ENCODE measurements around the gene FITM1.

Gene FITM1

DNA sequence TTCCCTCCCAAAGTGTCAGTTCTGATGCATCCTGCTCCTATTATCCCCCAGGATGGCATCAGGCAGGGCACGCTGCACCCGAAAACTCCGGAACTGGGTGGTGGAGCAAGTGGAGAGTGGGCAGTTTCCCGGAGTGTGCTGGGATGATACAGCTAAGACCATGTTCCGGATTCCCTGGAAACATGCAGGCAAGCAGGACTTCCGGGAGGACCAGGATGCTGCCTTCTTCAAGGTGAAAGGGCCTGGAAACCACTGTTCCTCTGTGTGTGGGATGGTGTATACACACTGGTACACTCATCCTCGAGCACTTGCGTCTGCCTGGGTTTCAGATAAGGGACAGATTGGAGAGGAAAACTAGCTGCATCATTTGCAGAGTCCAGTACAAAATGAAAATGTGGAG, 31.6 kb downstream of the FITM1 start:
- DNase-seq: no peak

GRCh38 chr14:24164518-24164991, 34.1 kb downstream of the FITM1 start:
- no peak for DNase-seq

DNA sequence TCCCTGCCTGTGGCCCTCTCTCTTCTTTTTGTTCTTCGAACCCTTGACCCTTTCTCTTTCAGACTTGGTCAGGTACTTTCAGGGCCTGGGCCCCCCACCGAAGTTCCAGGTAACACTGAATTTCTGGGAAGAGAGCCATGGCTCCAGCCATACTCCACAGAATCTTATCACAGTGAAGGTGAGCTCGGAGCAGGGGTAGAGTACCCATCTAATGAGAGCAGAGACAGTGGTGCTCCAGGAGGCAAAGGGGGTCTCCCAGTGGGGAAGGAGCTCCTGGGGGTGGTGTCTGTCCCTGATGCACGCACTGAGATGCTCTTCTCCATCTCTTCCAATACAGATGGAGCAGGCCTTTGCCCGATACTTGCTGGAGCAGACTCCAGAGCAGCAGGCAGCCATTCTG, 35.3 kb downstream of the FITM1 start:
- no peak for DNase-seq

GRCh38 chr14:24167469-24168114, 37.1 kb downstream of the FITM1 start:
- no peak for DNase-seq

DNA sequence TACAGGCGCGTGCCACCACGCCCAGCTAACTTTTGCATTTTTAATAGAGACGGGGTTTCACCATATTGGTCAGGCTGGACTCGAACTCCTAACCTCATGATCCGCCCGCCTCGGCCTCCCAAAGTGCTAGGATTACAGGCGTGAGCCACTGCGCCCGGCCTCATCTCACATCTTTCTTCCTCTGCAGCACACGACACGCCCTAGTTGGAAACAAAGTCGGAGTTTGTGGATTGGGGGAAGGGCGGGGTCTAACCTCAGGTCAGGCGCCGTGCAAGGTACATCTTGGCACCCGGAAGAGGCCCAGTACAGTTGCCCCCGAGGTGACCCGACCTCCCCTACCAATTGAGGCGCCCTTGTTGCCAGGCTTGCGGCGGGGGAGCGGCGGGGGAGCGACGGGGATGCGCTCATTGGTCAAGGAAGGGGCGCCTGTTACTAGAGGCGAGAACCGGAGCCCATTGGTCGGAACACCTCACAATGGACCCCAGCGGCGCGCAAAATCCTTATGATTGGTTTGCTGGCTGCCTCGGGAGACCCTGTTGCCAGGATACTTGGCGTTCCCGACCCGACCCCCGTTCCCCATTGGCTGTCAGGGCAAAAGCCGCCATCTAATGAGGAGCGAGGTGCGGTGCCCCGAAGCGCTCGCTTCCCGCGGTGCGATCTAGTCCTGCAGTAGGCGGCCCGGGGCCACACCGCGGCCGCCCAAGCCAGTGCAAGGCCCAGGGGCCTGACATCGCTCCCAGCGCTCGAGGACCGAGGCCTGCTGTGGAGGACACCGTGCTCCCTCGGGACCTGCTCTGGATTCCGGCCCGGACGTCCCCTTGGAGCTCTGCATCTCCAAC, 41.2 kb downstream of the FITM1 start, which contains the start of gene REC8:
TSS of gene REC8 (plus strand) at position 659 of the 839 bp plus-strand sequence. CDS start 473 bp downstream, outside the sequence.
- DNase-seq: peak; percentile 100

GRCh38 chr14:24172261-24172860, 41.9 kb downstream of the FITM1 start:
- peak; percentile 70 to 85 for DNase-seq

- peak in 1 of 2 experiments; percentile 41 for DNase-seq
Measured at GRCh38 chr14:24172871-24173281, 42.4 kb downstream of the FITM1 start.

DNA sequence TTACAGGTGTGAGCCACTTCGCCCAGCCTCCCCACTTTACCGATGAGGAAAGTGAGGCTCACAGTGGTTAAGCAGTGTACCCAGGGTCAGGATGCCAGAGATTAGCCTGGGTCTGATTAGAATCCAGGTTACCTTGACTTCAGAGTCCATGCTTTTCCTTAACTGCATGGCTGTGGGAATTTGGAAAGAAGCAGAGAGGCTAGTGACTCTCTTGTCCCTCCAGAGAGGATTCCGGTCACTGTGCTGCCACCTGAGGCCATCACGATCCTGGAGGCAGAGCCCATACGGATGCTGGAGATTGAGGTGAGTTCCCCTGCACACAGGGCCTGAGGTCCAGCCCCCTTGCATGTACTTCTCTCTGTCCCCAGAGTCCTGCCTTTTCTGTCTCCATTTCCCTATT, 46.1 kb downstream of the FITM1 start:
- DNase-seq: no peak

GRCh38 chr14:24177041-24177825, 46.8 kb downstream of the FITM1 start:
- DNase-seq: no peak

- no peak for DNase-seq
Measured at GRCh38 chr14:24177891-24178290, 47.4 kb downstream of the FITM1 start.

DNA sequence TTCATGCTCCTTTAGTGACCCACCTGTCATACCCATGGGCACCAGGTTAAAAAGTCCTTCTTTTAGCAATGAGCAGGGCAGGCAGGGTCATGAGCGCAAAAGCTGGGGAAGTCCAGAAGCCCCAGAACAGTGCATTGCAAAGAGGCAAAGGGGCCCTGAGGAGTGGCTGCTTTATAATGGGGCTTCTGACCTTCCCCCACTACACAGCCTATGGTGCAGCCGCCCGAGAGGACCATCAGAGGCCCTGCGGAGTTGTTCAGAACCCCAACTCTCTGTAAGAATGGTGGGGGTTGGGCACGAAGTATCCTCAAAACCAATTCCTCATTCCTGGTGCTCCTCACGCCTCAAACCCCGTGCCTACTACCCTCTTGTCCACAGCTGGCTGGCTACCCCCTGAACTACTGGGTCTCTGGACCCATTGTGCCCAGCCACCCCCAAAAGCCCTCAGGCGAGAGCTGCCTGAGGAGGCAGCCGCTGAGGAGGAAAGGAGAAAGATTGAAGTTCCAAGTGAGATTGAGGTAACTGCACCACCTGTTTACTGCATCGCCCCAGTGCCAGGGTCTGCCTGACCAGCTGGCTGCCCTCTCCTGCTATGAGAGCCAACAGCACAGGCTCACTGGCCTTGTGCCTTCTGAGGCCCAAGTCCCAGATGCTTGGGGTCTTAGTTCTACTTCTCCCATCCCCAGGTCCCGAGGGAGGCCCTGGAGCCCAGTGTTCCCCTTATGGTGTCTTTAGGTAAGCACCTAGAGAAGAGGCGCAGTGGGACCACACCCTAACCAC, 48.1 kb downstream of the FITM1 start:
- peak in 1 of 2 experiments; percentile 65 for DNase-seq

DNA sequence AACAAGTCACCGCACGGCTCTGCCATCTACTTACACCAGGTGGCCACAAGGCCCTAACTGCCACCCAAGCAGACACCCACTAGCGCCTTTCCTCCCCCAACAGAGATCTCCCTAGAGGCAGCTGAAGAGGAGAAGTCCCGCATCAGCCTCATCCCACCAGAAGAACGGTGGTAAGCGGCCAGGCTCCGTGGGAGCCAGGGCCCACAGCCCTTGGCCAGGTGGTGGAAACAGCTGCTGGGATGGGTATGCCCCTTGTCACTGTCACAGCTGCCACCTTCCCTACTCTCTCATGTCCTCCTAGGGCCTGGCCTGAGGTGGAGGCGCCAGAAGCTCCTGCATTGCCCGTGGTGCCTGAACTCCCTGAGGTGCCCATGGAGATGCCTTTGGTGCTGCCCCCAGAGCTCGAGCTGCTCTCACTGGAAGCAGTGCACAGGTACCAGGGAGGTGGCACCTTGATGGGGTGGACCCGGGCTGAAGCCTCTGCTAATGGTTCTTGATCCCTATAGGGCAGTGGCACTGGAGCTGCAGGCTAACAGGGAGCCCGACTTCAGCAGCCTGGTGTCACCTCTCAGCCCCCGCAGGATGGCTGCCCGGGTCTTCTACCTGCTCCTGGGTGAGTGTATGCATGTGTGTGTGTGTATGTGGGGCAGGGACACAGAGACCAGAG, 49.0 kb downstream of the FITM1 start:
- peak in 1 of 2 experiments; percentile 74 for DNase-seq

DNA sequence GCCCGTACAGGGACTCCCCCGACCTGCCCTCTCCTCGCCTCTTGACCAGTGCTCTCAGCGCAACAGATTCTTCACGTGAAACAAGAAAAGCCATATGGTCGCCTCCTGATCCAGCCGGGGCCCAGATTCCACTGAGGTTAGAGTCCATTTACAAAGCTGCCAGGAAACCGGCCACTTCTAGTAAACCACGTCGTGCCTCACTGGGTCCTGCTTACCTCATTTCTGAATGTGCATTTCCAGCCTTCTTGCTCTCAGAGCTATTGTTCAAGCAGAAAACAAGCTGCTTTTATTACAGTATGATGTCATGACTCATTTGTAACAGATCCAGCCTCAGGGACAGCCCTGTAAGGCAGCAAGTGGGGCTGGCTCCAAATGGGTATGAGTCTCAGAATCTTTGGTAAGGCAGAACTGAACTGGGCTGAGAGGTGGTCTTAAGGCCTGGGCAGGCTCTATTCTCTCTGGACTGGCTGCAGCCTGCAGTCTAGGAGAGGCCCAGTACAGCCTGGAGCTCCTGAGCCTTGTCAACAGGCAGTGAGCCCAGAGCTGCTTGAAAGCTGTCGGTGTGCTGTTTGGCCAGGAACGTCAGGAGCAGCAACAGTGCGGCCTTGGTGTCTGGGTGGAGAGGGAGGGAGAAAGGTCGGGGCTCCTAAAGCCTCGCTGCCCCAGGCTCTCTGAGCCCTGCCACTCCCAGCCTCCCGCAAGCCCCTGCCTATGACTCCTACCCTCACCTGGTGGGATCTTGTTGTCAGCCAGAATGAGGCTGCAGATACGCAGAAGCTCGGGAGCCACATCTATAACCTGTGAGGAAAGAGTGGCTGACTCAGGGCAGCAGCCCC, 49.7 kb downstream of the FITM1 start:
- no peak for DNase-seq

DNA sequence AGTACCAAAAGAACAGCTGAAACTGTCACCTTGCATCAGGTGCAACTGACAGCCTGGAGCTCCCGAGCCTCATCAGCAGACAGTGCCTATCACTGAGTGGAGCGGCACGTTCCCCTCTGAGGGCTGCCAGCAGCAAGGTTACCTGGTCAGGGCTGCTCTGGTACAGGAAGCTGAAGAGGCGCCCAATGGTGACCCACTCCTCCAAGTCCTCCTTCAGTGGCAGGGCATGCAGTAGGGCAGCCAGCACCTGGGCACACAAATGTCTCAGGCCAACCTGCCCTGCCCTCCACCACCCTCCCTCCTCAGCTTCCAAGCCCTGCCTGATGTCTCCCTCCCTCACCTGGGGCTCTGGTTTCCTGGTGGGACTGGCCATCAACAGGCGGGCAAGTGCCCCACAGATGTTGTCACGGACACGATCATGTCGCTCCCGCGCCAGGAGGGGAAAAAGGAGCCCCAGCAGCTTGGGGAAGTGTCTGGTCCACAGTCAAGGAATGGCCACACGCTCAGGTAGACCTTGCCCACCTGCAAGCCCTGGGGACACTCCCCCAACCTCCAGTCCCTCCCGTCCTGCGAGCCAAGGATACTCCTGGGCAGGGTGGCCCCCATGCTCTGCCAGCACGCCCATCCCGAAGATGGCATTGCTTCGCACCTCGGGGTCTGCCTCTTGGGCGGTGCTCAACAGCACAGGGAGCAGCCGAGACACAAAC, 51.1 kb downstream of the FITM1 start:
- no peak for DNase-seq
